ENCODE data around the gene SUMO3. TPM values are rescaled to one million over a fixed set of nuclear protein-coding genes. Genes with fewer than 3 reads are reported as not detected.

SUMO3 gene
- total RNA-seq, 1 experiment from 2014 or later = 82.9 TPM

- H3K23me2 ChIP-seq (ENCODE audit: insufficient read length, low read depth, low read length, poor library complexity, severe bottlenecking) = no peaks in the 10 kb centered on the region
- H3K27me3 Mint-ChIP-seq (ENCODE audit: low read depth) = no peaks in the 10 kb centered on the region
- no peak overlapping the region for H2BK12ac ChIP-seq (ENCODE audit: insufficient read length, low read depth, low read length)
- H3K9ac ChIP-seq (ENCODE audit: extremely low read depth, insufficient read length, low read length) = no peak overlapping the region
- peaks cover 12% of the 10 kb centered on the region for H3K79me1 ChIP-seq (ENCODE audit: insufficient read depth, low read depth, low read length, poor library complexity, severe bottlenecking)
- H3K27ac Mint-ChIP-seq = peak overlapping the region in 1 of 3 experiments; percentile 44; a peak in 1 of 7 replicates
- peaks cover 16% of the 10 kb centered on the region; the same call in 1 of the 2 replicates for H3K79me2 ChIP-seq (ENCODE audit: insufficient read depth, low read length)
- H3K56ac ChIP-seq (ENCODE audit: insufficient read length, low read depth, low read length) = no peak overlapping the region
- H3K4me1 ChIP-seq (ENCODE audit: insufficient read depth, low read length) = no peaks in the 10 kb centered on the region; the same call in 1 of the 2 replicates
- H3K18ac ChIP-seq (ENCODE audit: insufficient read length, low read depth, low read length) = no peak overlapping the region
- no peak overlapping the region for H4K91ac ChIP-seq (ENCODE audit: insufficient read length, low read depth, low read length)
- no peak overlapping the region for H2BK15ac ChIP-seq (ENCODE audit: low read depth, low read length)
- no peak overlapping the region for H3T11ph ChIP-seq (ENCODE audit: low read length)
- no peak overlapping the region for H3K4me3 Mint-ChIP-seq
- WGBS (ENCODE audit: extremely low coverage, insufficient read length, low lambda C conversion rate) = no CpG with 5 or more reads among the region's 5 CpGs
- peaks cover 25 to 48% (median 33%) of the 10 kb centered on the region in 3 experiments; a peak in 6 of 7 replicates for H3K36me3 Mint-ChIP-seq (ENCODE audit: insufficient read depth in 1 of 3, low read depth in 3 of 3)
- no peak overlapping the region for H3K14ac ChIP-seq (ENCODE audit: insufficient read depth, low read length)
- no peak overlapping the region for H3K4ac ChIP-seq (ENCODE audit: low read depth, low read length)
- H2AFZ ChIP-seq (ENCODE audit: low read length) = no peak overlapping the region
- no peak overlapping the region for H3K27ac ChIP-seq (ENCODE audit: insufficient read length, low read depth, low read length)
- DNase-seq = no peak
- no peaks in the 10 kb centered on the region for H3K27me3 ChIP-seq (ENCODE audit: insufficient read depth, low read length)
- no peaks in the 10 kb centered on the region for H3K9me3 ChIP-seq (ENCODE audit: control insufficient read depth, low read depth, low read length)
- TF ChIP-seq, protein P1, sequence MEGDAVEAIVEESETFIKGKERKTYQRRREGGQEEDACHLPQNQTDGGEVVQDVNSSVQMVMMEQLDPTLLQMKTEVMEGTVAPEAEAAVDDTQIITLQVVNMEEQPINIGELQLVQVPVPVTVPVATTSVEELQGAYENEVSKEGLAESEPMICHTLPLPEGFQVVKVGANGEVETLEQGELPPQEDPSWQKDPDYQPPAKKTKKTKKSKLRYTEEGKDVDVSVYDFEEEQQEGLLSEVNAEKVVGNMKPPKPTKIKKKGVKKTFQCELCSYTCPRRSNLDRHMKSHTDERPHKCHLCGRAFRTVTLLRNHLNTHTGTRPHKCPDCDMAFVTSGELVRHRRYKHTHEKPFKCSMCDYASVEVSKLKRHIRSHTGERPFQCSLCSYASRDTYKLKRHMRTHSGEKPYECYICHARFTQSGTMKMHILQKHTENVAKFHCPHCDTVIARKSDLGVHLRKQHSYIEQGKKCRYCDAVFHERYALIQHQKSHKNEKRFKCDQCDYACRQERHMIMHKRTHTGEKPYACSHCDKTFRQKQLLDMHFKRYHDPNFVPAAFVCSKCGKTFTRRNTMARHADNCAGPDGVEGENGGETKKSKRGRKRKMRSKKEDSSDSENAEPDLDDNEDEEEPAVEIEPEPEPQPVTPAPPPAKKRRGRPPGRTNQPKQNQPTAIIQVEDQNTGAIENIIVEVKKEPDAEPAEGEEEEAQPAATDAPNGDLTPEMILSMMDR (conservative IDR thresholded peaks at IDR 0.05) = no peak
- no peak overlapping the region for H3K4me2 ChIP-seq (ENCODE audit: insufficient read depth, insufficient read length, low read length)
- no peak overlapping the region for H3K23ac ChIP-seq (ENCODE audit: insufficient read length, low read depth, low read length)
- no peak overlapping the region for H2BK5ac ChIP-seq (ENCODE audit: insufficient read length, low read length)
- no peak overlapping the region for H2AK5ac ChIP-seq (ENCODE audit: insufficient read length, low read length)
- H4K5ac ChIP-seq (ENCODE audit: insufficient read length, low read depth, low read length) = no peak overlapping the region
- H4K8ac ChIP-seq (replicated peaks; ENCODE audit: insufficient read length, low read depth, low read length) = no peak overlapping the region
- H4K20me1 ChIP-seq (ENCODE audit: control insufficient read depth, insufficient read depth, insufficient read length) = no peaks in the 10 kb centered on the region
- no peak overlapping the region for H2BK120ac ChIP-seq (ENCODE audit: low read depth, low read length, poor library complexity, severe bottlenecking)
- H2BK20ac ChIP-seq (ENCODE audit: low read depth, low read length, poor library complexity, severe bottlenecking) = no peak overlapping the region
- H3K4me1 Mint-ChIP-seq = peaks cover 11 to 20% of the 10 kb centered on the region in 2 experiments; a peak in 3 of 4 replicates
- H3K9me3 Mint-ChIP-seq = no peaks in the 10 kb centered on the region; a peak in 1 of 5 replicates
Measured at GRCh38 chr21:44791246-44791645, 26.6 kb downstream of the SUMO3 start.
